ENCODE data around the gene MAD1L1.

Gene MAD1L1

GRCh38 chr7:2213551-2214215 is 19.1 kb downstream of the MAD1L1 start:
- H3K4me3 ChIP-seq (replicated peaks; ENCODE audit: low read depth, low read length), result no peak overlapping the region
- DNase-seq (ENCODE audit: extremely low read depth, low read depth), result no peak
- no peak for TF ChIP-seq CTCF (IDR thresholded peaks at IDR 0.05; ENCODE audit: low read depth, low read length, missing control alignments)

DNA sequence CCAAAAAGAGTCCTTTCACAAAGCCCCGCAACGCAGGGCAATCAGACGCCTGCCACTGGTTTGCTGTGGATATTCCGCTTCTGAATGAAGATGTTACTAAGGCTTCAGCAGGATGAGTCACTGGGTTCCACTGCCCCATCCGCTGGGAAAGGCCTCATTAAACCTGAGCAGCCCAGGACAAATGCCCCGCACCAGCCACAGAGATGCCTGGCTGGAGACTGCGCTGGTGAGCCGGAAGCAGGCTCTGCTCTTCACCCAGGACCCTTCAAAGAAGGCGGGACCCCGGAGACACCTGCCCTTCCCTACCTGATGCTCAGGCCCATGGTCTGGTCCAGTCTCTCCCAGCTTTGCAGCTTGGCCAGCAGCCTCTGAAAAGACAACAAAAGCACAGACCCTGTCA is 19.8 kb downstream of the MAD1L1 start:
- no peak for TF ChIP-seq CTCF (IDR thresholded peaks at IDR 0.05; ENCODE audit: low read depth, low read length, missing control alignments)
- no peak for DNase-seq (ENCODE audit: extremely low read depth, low read depth)
- H3K4me3 ChIP-seq (replicated peaks; ENCODE audit: low read depth, low read length), result no peak overlapping the region

DNA sequence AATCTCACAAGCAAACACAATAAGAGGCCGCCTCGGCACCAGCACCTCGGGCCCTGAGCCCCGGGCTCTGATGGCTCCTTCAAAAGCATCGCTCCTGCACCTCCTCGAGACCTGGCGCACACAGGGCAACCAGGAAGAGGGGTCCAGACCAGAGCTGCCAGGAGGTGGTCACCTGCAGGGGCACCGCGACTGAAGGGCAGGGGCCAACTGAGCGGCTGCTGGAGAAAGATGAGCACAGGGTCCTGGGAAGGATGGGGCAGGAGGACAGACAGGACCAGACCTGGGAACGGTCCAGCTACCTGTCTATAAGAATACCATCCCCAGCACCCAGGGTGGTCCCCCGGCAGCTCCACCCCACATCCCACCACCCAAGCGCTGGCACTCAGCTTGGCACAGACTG is 20.8 kb downstream of the MAD1L1 start:
- TF ChIP-seq CTCF (IDR thresholded peaks at IDR 0.05; ENCODE audit: low read depth, low read length, missing control alignments), result no peak
- DNase-seq (ENCODE audit: extremely low read depth, low read depth), result no peak
- H3K4me3 ChIP-seq (replicated peaks; ENCODE audit: low read depth, low read length), result no peak overlapping the region

DNA sequence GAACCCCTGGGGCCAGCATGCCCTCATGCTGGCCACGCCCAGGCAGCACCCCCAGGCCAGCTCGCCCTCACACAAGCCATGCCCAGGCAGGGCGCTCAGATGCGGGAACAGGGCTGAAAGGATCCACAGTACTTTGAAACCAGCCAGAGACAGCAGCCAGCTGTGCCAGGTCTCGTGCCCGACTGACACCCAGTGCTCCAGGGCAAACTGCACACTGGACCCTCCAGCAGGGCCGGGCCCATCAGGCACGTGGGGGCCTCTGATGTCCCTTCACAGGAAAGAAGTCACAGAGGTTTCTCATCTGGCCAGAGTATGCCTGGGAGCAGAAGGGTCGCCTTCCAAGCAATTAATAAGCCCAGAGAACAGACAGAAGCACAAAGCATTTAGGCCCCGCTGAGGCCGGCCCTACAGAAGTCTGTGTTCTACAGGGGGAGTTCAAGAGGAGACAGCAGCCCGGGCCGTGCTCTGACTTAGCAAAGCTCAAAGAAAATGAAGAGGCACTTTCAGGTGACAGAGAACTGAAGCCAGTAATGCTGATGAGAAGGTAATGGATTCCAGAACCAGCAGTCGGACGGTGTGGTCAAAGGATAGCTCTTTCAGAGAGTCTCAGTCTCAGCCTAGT is 21.4 kb downstream of the MAD1L1 start:
- no peak for TF ChIP-seq CTCF (IDR thresholded peaks at IDR 0.05; ENCODE audit: low read depth, low read length, missing control alignments)
- no peak for DNase-seq (ENCODE audit: extremely low read depth, low read depth)
- H3K4me3 ChIP-seq (replicated peaks; ENCODE audit: low read depth, low read length), result no peak overlapping the region

DNA sequence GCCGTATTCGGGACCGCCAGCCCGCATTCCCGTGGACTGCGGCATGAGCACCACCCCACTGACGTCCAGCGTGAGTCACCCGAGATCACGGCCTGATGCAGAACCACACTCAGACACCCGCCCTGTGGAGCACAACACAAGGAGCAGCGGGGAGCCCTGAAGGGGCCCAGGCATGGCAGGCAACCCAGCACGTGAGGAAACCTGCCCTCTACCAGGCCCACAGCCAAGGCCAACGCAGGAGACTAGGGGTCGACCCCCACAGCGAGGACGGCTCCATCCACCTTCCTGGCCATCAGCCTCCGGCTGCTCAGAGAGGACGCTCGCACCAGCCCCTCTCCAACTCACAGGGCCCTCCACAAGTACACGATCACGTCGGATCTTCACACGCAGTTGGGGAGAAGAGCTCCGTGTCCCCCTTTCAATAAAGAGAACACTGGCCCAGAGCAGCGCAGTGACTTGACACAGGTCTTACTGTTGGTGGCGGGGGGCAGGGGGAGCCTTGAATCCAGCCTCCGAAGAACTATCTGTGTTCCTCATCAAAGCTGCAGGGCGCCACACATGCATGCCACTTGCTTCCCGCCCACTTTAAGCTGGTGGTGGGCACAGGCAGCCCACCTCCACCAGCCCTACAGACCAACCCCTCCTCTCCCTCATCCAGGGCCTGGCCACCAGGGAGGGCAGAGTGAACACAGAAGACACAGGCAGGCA is 22.0 kb downstream of the MAD1L1 start:
- no peak for TF ChIP-seq CTCF (IDR thresholded peaks at IDR 0.05; ENCODE audit: low read depth, low read length, missing control alignments)
- no peak overlapping the region for H3K4me3 ChIP-seq (replicated peaks; ENCODE audit: low read depth, low read length)
- no peak for DNase-seq (ENCODE audit: extremely low read depth, low read depth)

GRCh38 chr7:2209961-2210323 is 22.8 kb downstream of the MAD1L1 start:
- DNase-seq (ENCODE audit: extremely low read depth, low read depth), result no peak
- TF ChIP-seq CTCF (IDR thresholded peaks at IDR 0.05; ENCODE audit: low read depth, low read length, missing control alignments), result no peak
- H3K4me3 ChIP-seq (replicated peaks; ENCODE audit: low read depth, low read length), result no peak overlapping the region

All from HFF-Myc (cell line).